Gastrocnemius medialis (tissue), 4 donors: ENCODE data around the gene GUF1. TPM values are rescaled to one million over a fixed set of nuclear protein-coding genes. Genes with fewer than 3 reads are reported as not detected.
A peak's percentile ranks its signal among the peaks of the same experiment; 100 is the strongest.

Experiments
- ATAC-seq, 2 donors: fragments of 150-250 bp; one replicate each; pipeline ENCODE4 v1.9.1; 2016
- DNase-seq, 2 donors: peaks; one replicate each; pipeline ENCODE4 v3.0.0-alpha.2; 2019
- H3K27ac ChIP-seq, 4 donors: fragments of 200-600 bp; sonication (generic); 1 replicate in 1 of 4; 2 replicates in 3 of 4; pipeline ENCODE4 v1.5.1; 2016 to 2018; ENCODE audit warnings: mild to moderate bottlenecking in 2 of 4, moderate library complexity in 1 of 4
- H3K27me3 ChIP-seq, 3 donors: fragments of 200-600 bp; sonication (generic) in 2 of 3; 1 replicate in 1 of 3; 2 replicates in 2 of 3; pipeline versions ENCODE4 v1.5.1 to v1.6.0; 2016 to 2019; ENCODE audit warnings: mild to moderate bottlenecking in 1 of 3, moderate library complexity in 1 of 3
- H3K36me3 ChIP-seq, 2 donors: fragments of 200-600 bp; sonication (generic) in 1 of 2; one replicate each; pipeline ENCODE4 v1.5.1; 2017 to 2018
- H3K4me1 ChIP-seq, 2 donors: fragments of 200-600 bp; sonication (generic) in 1 of 2; one replicate each; pipeline ENCODE4 v1.5.1; 2016 to 2017; ENCODE audit warnings: mild to moderate bottlenecking in 2 of 2
- H3K4me3 ChIP-seq, 4 donors: fragments of 200-600 bp; sonication (generic) in 3 of 4; 1 replicate in 1 of 4; 2 replicates in 3 of 4; pipeline ENCODE4 v1.5.1; 2016 to 2019; ENCODE audit warnings: mild to moderate bottlenecking in 2 of 4
- H3K9me3 ChIP-seq, 3 donors: fragments of 200-600 bp; sonication (generic) in 2 of 3; 1 replicate in 1 of 3; 2 replicates in 2 of 3; pipeline ENCODE4 v1.5.1; 2016 to 2019
- POLR2A ChIP-seq, 2 donors: fragments of 450-650 bp; IDR thresholded peaks; one replicate each; pipeline ENCODE4 v1.6.1; 2017; ENCODE audit warnings: antibody characterized with exemption in 2 of 2, mild to moderate bottlenecking in 2 of 2, moderate library complexity in 2 of 2
- in situ Hi-C, 4 donors: fragments of 200-750 bp; cut with MboI; loops; one replicate each; pipeline versions ENCODE4 v1.15.0 to v1.8.0; 2017; ENCODE audit warnings: low sequenced_read_pairs in 4 of 4
- intact Hi-C: fragments of 100-400 bp; cut with DNase I; formaldehyde crosslinking; loops from one replicate; pipeline ENCODE4 v1.15.1; 2023; ENCODE audit warnings: low total_unique reads
- total RNA-seq, 4 donors: library from RNA; depleted of rRNA; stranded (reverse); fragments of >200 nt; gene quantifications; one replicate each; pipeline versions ENCODE4 v1.1.0 to v1.2.3, GENCODE V29; 2016
- TF ChIP-seq, protein P1 (sequence below), 5 experiments: fragments of 450-650 bp in 3 of 5; fragments of 200-600 bp in 2 of 5; sonication (generic) in 2 of 5; IDR thresholded peaks in 4 of 5; conservative IDR thresholded peaks in 1 of 5; 1 replicate in 4 of 5; 2 replicates in 1 of 5; pipeline ENCODE4 v1.5.1; 2016 to 2019; ENCODE audit warnings: antibody characterized with exemption in 5 of 5, mild to moderate bottlenecking in 3 of 5, moderate library complexity in 3 of 5

Gene GUF1
- total RNA-seq: 10 to 100 TPM; 16.4 to 25.3 (median 18.9) TPM

DNA sequence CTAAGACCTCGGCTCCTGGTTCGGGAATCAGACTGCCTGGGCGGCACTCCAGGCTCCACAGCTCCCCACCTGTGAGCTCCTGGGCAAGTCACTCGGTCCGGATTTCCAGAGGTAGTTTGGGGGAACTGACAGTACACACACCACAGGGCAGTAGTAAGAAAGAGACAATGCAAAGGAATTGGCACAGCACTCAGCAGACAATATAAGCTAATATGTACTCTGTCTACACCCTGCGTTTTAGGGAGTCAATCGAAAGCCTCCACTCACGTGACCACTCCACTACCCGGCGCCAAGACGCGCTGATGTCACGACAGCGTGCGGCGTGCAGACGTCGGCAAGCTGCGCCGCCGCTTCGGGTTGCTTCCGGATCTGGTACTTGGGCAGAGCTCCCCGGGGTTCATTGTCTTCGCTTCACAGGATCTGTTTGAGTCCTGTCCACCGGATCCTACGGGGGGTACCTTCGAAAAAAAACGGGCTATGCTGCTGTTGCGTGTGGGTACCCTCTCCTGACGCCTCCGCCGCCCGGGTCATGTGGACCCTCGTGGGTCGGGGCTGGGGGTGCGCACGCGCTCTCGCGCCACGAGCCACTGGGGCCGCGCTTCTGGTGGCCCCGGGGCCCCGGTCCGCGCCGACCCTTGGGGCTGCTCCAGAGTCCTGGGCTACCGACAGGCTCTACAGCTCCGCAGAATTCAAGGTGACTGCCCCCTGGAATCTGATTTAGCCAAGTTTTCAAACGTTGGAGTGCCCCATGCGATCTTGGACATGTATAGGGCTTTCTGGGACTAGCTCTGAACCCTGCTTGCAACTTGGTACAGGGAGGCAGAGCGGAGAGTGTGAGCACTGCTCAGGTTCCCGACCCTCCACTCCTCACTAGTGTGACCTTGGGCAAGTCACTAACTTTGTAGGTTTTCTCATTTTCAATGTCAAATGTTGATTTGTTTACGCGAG, at the start of gene GUF1:
Gene GUF1, plus strand, starts transcription at position 327 of the 948 bp plus-strand sequence. Its CDS starts 203 bp downstream, at position 530.
- intact Hi-C loops (loop anchor here (2.0 kb wide), 2 partner anchors 28 to 230 kb away; partner anchors contain the start of genes KCTD8 and YIPF7), in situ Hi-C loops (no loop called here)
- Histone ChIP-seq H3K9me3 (no peaks in the 10 kb centered on the region), H3K4me3 (peak within 1 kb of the TSS; percentile 67 to 90 (median 72)), H3K27ac (peak within 1 kb of the TSS; percentile 87 to 97 (median 90)), H3K4me1 (peaks cover 19 to 26% of the 10 kb centered on the region in 2 donors), H3K27me3 (no peaks in the 10 kb centered on the region), H3K36me3 (peaks cover 0 to 19% of the 10 kb centered on the region in 2 donors)
- TF ChIP-seq, protein P1, sequence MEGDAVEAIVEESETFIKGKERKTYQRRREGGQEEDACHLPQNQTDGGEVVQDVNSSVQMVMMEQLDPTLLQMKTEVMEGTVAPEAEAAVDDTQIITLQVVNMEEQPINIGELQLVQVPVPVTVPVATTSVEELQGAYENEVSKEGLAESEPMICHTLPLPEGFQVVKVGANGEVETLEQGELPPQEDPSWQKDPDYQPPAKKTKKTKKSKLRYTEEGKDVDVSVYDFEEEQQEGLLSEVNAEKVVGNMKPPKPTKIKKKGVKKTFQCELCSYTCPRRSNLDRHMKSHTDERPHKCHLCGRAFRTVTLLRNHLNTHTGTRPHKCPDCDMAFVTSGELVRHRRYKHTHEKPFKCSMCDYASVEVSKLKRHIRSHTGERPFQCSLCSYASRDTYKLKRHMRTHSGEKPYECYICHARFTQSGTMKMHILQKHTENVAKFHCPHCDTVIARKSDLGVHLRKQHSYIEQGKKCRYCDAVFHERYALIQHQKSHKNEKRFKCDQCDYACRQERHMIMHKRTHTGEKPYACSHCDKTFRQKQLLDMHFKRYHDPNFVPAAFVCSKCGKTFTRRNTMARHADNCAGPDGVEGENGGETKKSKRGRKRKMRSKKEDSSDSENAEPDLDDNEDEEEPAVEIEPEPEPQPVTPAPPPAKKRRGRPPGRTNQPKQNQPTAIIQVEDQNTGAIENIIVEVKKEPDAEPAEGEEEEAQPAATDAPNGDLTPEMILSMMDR (IDR thresholded peaks at IDR 0.05 in 4 of 5, conservative IDR thresholded peaks at IDR 0.05 in 1 of 5): peak in 2 of 5 experiments; percentile 15 to 43
- peak; percentile 63 to 64 for TF ChIP-seq POLR2A (IDR thresholded peaks at IDR 0.05)
- peak; percentile 85 to 86 for DNase-seq
- peak; percentile 96 to 97 for ATAC-seq

DNA sequence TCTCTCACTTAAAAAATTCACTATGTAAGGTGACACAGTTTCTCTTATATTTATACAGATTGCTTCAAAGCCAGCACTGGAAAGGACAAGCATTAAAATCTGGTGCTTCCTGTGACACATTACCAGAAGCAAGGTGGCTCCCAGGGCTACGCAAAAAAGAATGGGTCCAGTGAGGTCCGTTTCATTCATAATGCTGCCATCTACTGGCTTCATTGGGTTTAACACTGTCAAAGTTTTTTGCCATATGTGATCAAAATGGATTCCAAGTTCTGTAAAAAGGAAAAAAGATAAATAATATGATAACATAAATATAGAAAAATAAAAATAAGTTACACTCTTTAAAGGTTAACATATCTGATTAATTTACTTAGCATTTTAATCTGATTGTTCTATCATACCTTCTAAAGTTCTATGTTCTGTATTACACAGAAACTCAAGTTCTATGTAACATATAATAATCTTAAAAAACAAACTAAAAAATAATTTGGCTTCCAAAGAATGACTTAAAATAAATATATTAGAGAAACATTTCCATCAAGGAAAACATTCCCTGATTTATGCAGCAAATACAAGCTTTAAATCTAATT, 48.8 kb upstream of the GUF1 start:
- in situ Hi-C loops (loop anchor here in 1 of 4 donors (25.0 kb wide), 1 partner anchor 92 kb away; no protein-coding TSS in a partner anchor), intact Hi-C loops (loop anchor here (2.0 kb wide), 1 partner anchor 181 kb away; the partner anchor contains the start of gene KCTD8)
- DNase-seq (no peak), ATAC-seq (peak; percentile 54 to 91)
- Histone ChIP-seq H3K9me3 (no peaks in the 10 kb centered on the region), H3K36me3 (no peaks in the 10 kb centered on the region), H3K27me3 (no peaks in the 10 kb centered on the region), H3K4me1 (no peaks in the 10 kb centered on the region), H3K27ac (no peak overlapping the region), H3K4me3 (no peak overlapping the region)
- no peak for TF ChIP-seq POLR2A (IDR thresholded peaks at IDR 0.05)
- TF ChIP-seq, protein P1 (IDR thresholded peaks at IDR 0.05 in 4 of 5, conservative IDR thresholded peaks at IDR 0.05 in 1 of 5): peak in 4 of 5 experiments; percentile 32 to 66 (median 52)

GRCh38 chr4:44632089-44632488, 46.1 kb upstream of the GUF1 start:
- no peaks in the 10 kb centered on the region for H3K4me1 ChIP-seq
- H3K27ac ChIP-seq: no peak overlapping the region
- no peaks in the 10 kb centered on the region for H3K9me3 ChIP-seq
- in situ Hi-C loops (loop anchor here in 1 of 4 donors (25.0 kb wide), 1 partner anchor 95 kb away; no protein-coding TSS in a partner anchor), intact Hi-C loops (no loop called here)
- no peak overlapping the region for H3K4me3 ChIP-seq
- no peaks in the 10 kb centered on the region for H3K36me3 ChIP-seq
- ATAC-seq: no peak
- TF ChIP-seq POLR2A (IDR thresholded peaks at IDR 0.05): no peak
- TF ChIP-seq, protein P1 (IDR thresholded peaks at IDR 0.05 in 4 of 5, conservative IDR thresholded peaks at IDR 0.05 in 1 of 5): no peak
- no peaks in the 10 kb centered on the region for H3K27me3 ChIP-seq
- DNase-seq: no peak

- no peak for DNase-seq
- in situ Hi-C loops (loop anchor here in 1 of 4 donors (25.0 kb wide), 1 partner anchor 95 kb away; no protein-coding TSS in a partner anchor), intact Hi-C loops (no loop called here)
- no peaks in the 10 kb centered on the region for H3K9me3 ChIP-seq
- no peak overlapping the region for H3K4me3 ChIP-seq
- no peaks in the 10 kb centered on the region for H3K36me3 ChIP-seq
- ATAC-seq: no peak
- H3K27me3 ChIP-seq: no peaks in the 10 kb centered on the region
- TF ChIP-seq, protein P1 (IDR thresholded peaks at IDR 0.05 in 4 of 5, conservative IDR thresholded peaks at IDR 0.05 in 1 of 5): no peak
- no peak for TF ChIP-seq POLR2A (IDR thresholded peaks at IDR 0.05)
- H3K4me1 ChIP-seq: no peaks in the 10 kb centered on the region
- H3K27ac ChIP-seq: no peak overlapping the region
Measured at GRCh38 chr4:44632733-44633132, 45.5 kb upstream of the GUF1 start.
